Heart left ventricle (tissue), 13 donors: ENCODE data around the gene FAM83G.

Source experiments
- POLR2A ChIP-seq, 2 donors: fragments of 450-650 bp; IDR thresholded peaks; one replicate each; pipeline ENCODE4 v1.6.1; 2017; ENCODE audit warnings: antibody characterized with exemption in 2 of 2, mild to moderate bottlenecking in 2 of 2, moderate library complexity in 2 of 2
- TF ChIP-seq, protein P1 (sequence below), 12 donors: fragments of 200-600 bp; sonication (generic) in 4 of 12; IDR thresholded peaks; one replicate each; pipeline versions ENCODE4 v1.5.0 to v1.8.0; 2018 to 2022; ENCODE audit warnings: antibody characterized with exemption in 12 of 12, mild to moderate bottlenecking in 5 of 12
- donor health status: ischemic (EF 13 %, LVEDD 7.1; RV severe dilation, severe dysfunction).
- donor health status: DM: no; HTN: yes; CAD: no.
- donor health status: DM: no; HTN: no; CAD: no.
- donor health status: ischemic (EF 25% LVEDD 6.9; RV normal size, moderate dysfunction).
- donor health status: ischemic (EF 25% LVEDD 5.7; RV mildly dilated, moderate dysfunction).
- donor health status: ischemic (EF 35%, LVEDD 5.7; RV mildly dilated, moderate dysfunction).
- donor health status: nonischemic (EF 11% LVEDD 7.7; RV severe dilation, severe dysfunction).
- donor health status: DM: yes; HTN: yes; CAD: no.
- donor health status: PGD.
- donor health status: ischemic (EF 29% LVEDD 5.4; RV normal size, mild dysfunction).
- donor health status: nonischemic (EF 23%, LVEDD 6.1; RV moderate dilation, normal function).

DNA sequence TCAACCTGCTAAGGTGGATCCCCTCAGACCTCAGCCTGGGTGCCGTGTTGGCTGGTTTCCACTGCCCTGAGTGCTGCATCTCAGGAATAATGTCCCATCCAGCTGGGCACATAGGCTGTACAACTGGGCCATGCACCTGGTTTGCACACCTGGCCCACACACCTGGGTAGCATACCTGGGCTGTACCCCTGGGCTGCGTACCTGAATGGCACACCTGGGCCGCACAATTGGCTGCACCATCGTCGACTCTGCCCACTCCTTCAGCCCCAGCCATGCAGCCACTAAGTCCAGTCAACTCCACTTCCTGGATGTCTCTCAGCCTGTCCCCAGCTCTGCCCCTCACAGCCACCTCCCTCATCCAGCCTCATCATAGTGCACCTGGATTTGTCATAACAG lies 44.7 kb downstream of the FAM83G start:
- TF ChIP-seq, protein P1, sequence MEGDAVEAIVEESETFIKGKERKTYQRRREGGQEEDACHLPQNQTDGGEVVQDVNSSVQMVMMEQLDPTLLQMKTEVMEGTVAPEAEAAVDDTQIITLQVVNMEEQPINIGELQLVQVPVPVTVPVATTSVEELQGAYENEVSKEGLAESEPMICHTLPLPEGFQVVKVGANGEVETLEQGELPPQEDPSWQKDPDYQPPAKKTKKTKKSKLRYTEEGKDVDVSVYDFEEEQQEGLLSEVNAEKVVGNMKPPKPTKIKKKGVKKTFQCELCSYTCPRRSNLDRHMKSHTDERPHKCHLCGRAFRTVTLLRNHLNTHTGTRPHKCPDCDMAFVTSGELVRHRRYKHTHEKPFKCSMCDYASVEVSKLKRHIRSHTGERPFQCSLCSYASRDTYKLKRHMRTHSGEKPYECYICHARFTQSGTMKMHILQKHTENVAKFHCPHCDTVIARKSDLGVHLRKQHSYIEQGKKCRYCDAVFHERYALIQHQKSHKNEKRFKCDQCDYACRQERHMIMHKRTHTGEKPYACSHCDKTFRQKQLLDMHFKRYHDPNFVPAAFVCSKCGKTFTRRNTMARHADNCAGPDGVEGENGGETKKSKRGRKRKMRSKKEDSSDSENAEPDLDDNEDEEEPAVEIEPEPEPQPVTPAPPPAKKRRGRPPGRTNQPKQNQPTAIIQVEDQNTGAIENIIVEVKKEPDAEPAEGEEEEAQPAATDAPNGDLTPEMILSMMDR (IDR thresholded peaks at IDR 0.05): no peak
- no peak for TF ChIP-seq POLR2A (IDR thresholded peaks at IDR 0.05)
